ENCODE data around the gene PLEKHG7.

DNA sequence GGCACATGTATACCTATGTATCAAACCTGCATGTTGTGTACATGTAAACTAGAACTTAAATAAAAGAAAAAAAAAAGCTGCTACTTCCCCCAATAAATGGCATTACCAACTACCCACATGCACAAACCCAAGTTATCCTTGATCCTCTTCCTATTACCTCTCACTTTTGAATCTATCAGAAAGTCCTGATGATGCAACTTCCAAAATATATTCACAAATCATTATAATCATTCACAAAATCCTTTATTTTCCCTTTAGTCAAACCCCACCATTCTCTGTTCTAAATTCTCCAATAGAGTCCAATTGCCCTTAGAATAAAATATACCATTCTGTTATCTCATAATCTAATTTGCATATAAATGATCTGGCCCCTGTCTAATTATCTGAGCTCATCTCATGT is 92.0 kb downstream of the PLEKHG7 start:
- TF ChIP-seq, protein P1, sequence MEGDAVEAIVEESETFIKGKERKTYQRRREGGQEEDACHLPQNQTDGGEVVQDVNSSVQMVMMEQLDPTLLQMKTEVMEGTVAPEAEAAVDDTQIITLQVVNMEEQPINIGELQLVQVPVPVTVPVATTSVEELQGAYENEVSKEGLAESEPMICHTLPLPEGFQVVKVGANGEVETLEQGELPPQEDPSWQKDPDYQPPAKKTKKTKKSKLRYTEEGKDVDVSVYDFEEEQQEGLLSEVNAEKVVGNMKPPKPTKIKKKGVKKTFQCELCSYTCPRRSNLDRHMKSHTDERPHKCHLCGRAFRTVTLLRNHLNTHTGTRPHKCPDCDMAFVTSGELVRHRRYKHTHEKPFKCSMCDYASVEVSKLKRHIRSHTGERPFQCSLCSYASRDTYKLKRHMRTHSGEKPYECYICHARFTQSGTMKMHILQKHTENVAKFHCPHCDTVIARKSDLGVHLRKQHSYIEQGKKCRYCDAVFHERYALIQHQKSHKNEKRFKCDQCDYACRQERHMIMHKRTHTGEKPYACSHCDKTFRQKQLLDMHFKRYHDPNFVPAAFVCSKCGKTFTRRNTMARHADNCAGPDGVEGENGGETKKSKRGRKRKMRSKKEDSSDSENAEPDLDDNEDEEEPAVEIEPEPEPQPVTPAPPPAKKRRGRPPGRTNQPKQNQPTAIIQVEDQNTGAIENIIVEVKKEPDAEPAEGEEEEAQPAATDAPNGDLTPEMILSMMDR (IDR thresholded peaks at IDR 0.05; ENCODE audit: low read length), result no peak
- no peak for TF ChIP-seq EZH2 (IDR thresholded peaks at IDR 0.05; ENCODE audit: borderline replicate concordance, low read length)

All from OCI-LY1 (cell line).